GM12878 (cell line): ENCODE data around the gene CALM3. TPM values are rescaled to one million over a fixed set of nuclear protein-coding genes. Genes with fewer than 3 reads are reported as not detected.

Source experiments
- ATF3 ChIP-seq: IDR thresholded peaks from 2 replicates; pipeline ENCODE4 v1.6.1; 2011; ENCODE audit warnings: low read depth, mild to moderate bottlenecking, low read length, moderate library complexity, borderline replicate concordance; ENCODE audit errors: extremely low read depth
- ATF7 ChIP-seq: fragments of 450-650 bp; IDR thresholded peaks from 2 replicates; pipeline ENCODE4 v1.6.1; 2016; ENCODE audit warnings: low read depth, mild to moderate bottlenecking
- BHLHE40 ChIP-seq, 2 experiments: fragments of 450-650 bp in 1 of 2; IDR thresholded peaks; 2 replicates each; pipeline ENCODE4 v1.6.1; 2011 to 2017; ENCODE audit warnings: low read depth in 2 of 2, borderline replicate concordance in 1 of 2, improper control_type of control experiment in 1 of 2, low read length in 1 of 2, mild to moderate bottlenecking in 1 of 2
- CUX1 ChIP-seq: IDR thresholded peaks from 2 replicates; pipeline ENCODE4 v1.6.1; 2012; ENCODE audit warnings: improper control_type of control experiment, low read depth, low read length; ENCODE audit not compliant: insufficient replicate concordance
- E4F1 ChIP-seq: fragments of 450-650 bp; IDR thresholded peaks from 2 replicates; pipeline ENCODE4 v1.6.1; 2018; ENCODE audit warnings: borderline replicate concordance, mild to moderate bottlenecking; ENCODE audit not compliant: partially characterized antibody
- HSF1 ChIP-seq: fragments of 150-350 bp; IDR thresholded peaks from 2 replicates; pipeline ENCODE4 v1.6.1; 2014; ENCODE audit warnings: mild to moderate bottlenecking, low read depth, low read length
- IRF3 ChIP-seq: fragments of 450-650 bp; IDR thresholded peaks from 2 replicates; pipeline ENCODE4 v1.6.1; 2014; ENCODE audit warnings: mild to moderate bottlenecking
- MTA2 ChIP-seq: fragments of 450-650 bp; IDR thresholded peaks from 2 replicates; pipeline ENCODE4 v1.6.1; 2016; ENCODE audit warnings: low read depth, mild to moderate bottlenecking, moderate library complexity
- MTA3 ChIP-seq: IDR thresholded peaks from 2 replicates; pipeline ENCODE4 v1.6.1; 2012; ENCODE audit warnings: low read length, inconsistent platforms, borderline replicate concordance
- NFXL1 ChIP-seq: fragments of 450-650 bp; IDR thresholded peaks from 2 replicates; pipeline ENCODE4 v1.6.1; 2017; ENCODE audit warnings: antibody characterized with exemption, mild to moderate bottlenecking, borderline replicate concordance
- NFYB ChIP-seq: IDR thresholded peaks from 2 replicates; pipeline ENCODE4 v1.6.1; 2011; ENCODE audit warnings: low read depth, mild to moderate bottlenecking, low read length, improper control_type of control experiment, moderate library complexity; ENCODE audit not compliant: insufficient read depth
- POLR2AphosphoS2 ChIP-seq: IDR thresholded peaks from 2 replicates; pipeline ENCODE4 v1.6.1; 2011; ENCODE audit warnings: low read depth, mild to moderate bottlenecking, low read length, improper control_type of control experiment, moderate library complexity
- RFX5 ChIP-seq: IDR thresholded peaks from 2 replicates; pipeline ENCODE4 v1.6.1; 2011; ENCODE audit warnings: low read depth, low read length, improper control_type of control experiment
- TARDBP ChIP-seq: IDR thresholded peaks from 2 replicates; pipeline ENCODE4 v1.6.1; 2016; ENCODE audit warnings: borderline replicate concordance
- TBL1XR1 ChIP-seq: IDR thresholded peaks from 2 replicates; pipeline ENCODE4 v1.6.1; 2012; ENCODE audit warnings: low read depth, low read length, improper control_type of control experiment
- USF2 ChIP-seq: IDR thresholded peaks from 2 replicates; pipeline ENCODE4 v1.6.1; 2011; ENCODE audit warnings: low read depth, low read length, improper control_type of control experiment, borderline replicate concordance
- ZNF384 ChIP-seq: IDR thresholded peaks from 2 replicates; pipeline ENCODE4 v1.6.1; 2012; ENCODE audit warnings: low read depth, mild to moderate bottlenecking, low read length, improper control_type of control experiment, borderline replicate concordance
- polyA plus RNA-seq, 11 experiments: library from polyadenylated mRNA; depleted of rRNA in 4 of 11; unstranded in 6 of 11; stranded (reverse) in 5 of 11; fragments of >200 nt; fragmentation: Nextera tagmentation in 4 of 11; fragmentation: Illumina TruSeq in 1 of 11; extraction: Ambion mirVana in 4 of 11; extraction: Trizol in 1 of 11; gene quantifications; 1 replicate in 1 of 11; 2 replicates in 10 of 11; pipeline versions ENCODE4 v1.2.1 to v1.2.3, GENCODE V29; 2011 to 2016; ENCODE audit warnings: inconsistent platforms in 2 of 11, missing spikeins in 2 of 11, low read depth in 1 of 11
- total RNA-seq, 4 experiments: library from RNA; depleted of rRNA in 3 of 4; stranded (reverse); fragments of >200 nt in 3 of 4; fragmentation: Illumina TruSeq in 1 of 4; extraction: Trizol in 1 of 4; gene quantifications; 2 replicates each; pipeline versions ENCODE4 v1.2.1 to v1.2.3, GENCODE V29; 2013 to 2021

The CALM3 gene
- total and polyA plus RNA-seq, 10 of the 15 experiments (the other 5 are each of a cell fraction or from before 2014, with no cell fraction given): 164 to 849 (median 347) TPM

- TF ChIP-seq CUX1: no peak
- TF ChIP-seq E4F1: no peak
- TF ChIP-seq TARDBP: no peak
- TF ChIP-seq NFYB: no peak
- 0 out of 2 replicates have a peak, but pooled peaks have one; percentile 40 for TF ChIP-seq MTA2
- no peak for TF ChIP-seq NFXL1
- TF ChIP-seq ATF7: no peak
- TF ChIP-seq MTA3: peak; percentile 56; the same call in 1 of the 2 replicates
- no peak for TF ChIP-seq TBL1XR1
- peak in 1 of 2 experiments; percentile 17; a peak in 2 of 4 replicates for TF ChIP-seq BHLHE40 (IDR thresholded peaks at IDR 0.05; ENCODE audit: borderline replicate concordance in 1 of 2, low read depth in 2 of 2, low read length in 1 of 2)
- TF ChIP-seq ATF3: no peak
- TF ChIP-seq USF2: no peak
- no peak for TF ChIP-seq RFX5
- no peak for TF ChIP-seq IRF3
- TF ChIP-seq HSF1: no peak
- no peak for TF ChIP-seq ZNF384
- no peak for TF ChIP-seq POLR2AphosphoS2
These were observed 17.6 kb downstream of the CALM3 start (continued) for GRCh38 chr19:46618670-46619231.
